ENCODE results near the gene ZIK1. TPM values are rescaled to one million over a fixed set of nuclear protein-coding genes. Genes with fewer than 3 reads are reported as not detected.

Gene ZIK1
- total and polyA plus RNA-seq, 12 donors = 1.2 to 5.4 (median 4.2) TPM

DNA sequence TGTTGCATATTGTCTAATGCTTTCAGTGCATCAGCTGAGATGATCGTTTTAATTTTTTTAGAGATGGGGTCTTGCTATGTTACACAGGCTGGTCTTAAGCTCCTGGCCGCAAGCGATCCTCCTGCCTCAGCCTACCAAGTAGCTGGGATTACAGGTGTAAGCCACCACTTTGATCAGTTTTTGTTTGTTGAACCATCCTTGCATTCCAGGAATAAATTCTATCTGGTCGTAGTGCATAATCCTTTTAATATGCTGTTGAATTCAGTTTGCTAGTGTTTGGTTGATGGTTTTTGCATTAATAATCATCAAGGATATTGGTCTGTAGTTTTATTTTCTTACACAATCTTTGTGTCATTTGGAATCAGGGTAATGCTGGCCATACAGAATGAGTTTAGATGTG is 53.4 kb downstream of the ZIK1 start:
- ATAC-seq = no peak
- H3K4me1 ChIP-seq = peaks cover 5 to 19% (median 12%) of the 10 kb centered on the region in 9 donors
- H3K9me3 ChIP-seq = peaks cover 0 to 76% (median 52%) of the 10 kb centered on the region in 11 donors
- no peak for DNase-seq
- intact Hi-C loops (cut with DNase I) = no loop called here
- no peak for TF ChIP-seq CTCF (IDR thresholded peaks at IDR 0.05)
- peaks cover 8 to 82% (median 77%) of the 10 kb centered on the region in 9 donors for H3K36me3 ChIP-seq
- no peak overlapping the region for H3K27ac ChIP-seq
- 97% methylated on average over 4 of the region's 4 CpGs for WGBS, 2 donors
- H3K27me3 ChIP-seq = no peaks in the 10 kb centered on the region
- H3K4me3 ChIP-seq = no peak overlapping the region

- Histone ChIP-seq H3K9me3 (peaks cover 0 to 97% (median 53%) of the 10 kb centered on the region in 11 donors), H3K4me3 (no peak overlapping the region), H3K27me3 (no peaks in the 10 kb centered on the region), H3K4me1 (peaks cover 0 to 13% (median 0%) of the 10 kb centered on the region in 9 donors), H3K36me3 (peaks cover 8 to 79% (median 63%) of the 10 kb centered on the region in 9 donors), H3K27ac (no peak overlapping the region)
- intact Hi-C loops (cut with DNase I) = loop anchor here in 1 of 10 donors (5.0 kb wide), 1 partner anchor 36 kb away; no protein-coding TSS in a partner anchor
- no peak for DNase-seq
- ATAC-seq = no peak
- TF ChIP-seq CTCF (IDR thresholded peaks at IDR 0.05) = no peak
- WGBS, 2 donors = 93 to 96% methylated on average over 4 of the region's 4 CpGs
These were observed 57.8 kb downstream of the ZIK1 start for GRCh38 chr19:57641715-57642234.

GRCh38 chr19:57642396-57643046 is 58.6 kb downstream of the ZIK1 start:
- DNase-seq (no peak), ATAC-seq (no peak)
- Histone ChIP-seq H3K4me1 (peaks cover 0 to 13% (median 0%) of the 10 kb centered on the region in 9 donors), H3K27me3 (no peaks in the 10 kb centered on the region), H3K27ac (no peak overlapping the region), H3K36me3 (peaks cover 8 to 72% (median 56%) of the 10 kb centered on the region in 9 donors), H3K9me3 (peaks cover 0 to 90% (median 45%) of the 10 kb centered on the region in 11 donors), H3K4me3 (no peak overlapping the region)
- intact Hi-C loops (cut with DNase I) = loop anchor here in 1 of 10 donors (5.0 kb wide), 1 partner anchor 35 kb away; no protein-coding TSS in a partner anchor
- TF ChIP-seq CTCF (IDR thresholded peaks at IDR 0.05) = no peak
- WGBS, 2 donors = 73% methylated on average over 4 of the region's 4 CpGs

Other genes with a start within 250 kb of the ZIK1 start
- 10 to 100 TPM in 8 of 10 donors, 1 to 10 TPM in 2; 8.0 to 15.7 (median 11.4) TPM for gene ZNF304, start 232.9 kb upstream of the ZIK1 start, total RNA-seq
- 1 to 10 TPM; 3.4 to 3.7 TPM for gene ZNF304, start 232.9 kb upstream of the ZIK1 start, polyA plus RNA-seq
- gene TRAPPC2B, start 220.6 kb upstream of the ZIK1 start, total RNA-seq = 10 to 100 TPM in 7 of 10 donors, 1 to 10 TPM in 3; 8.1 to 18.8 (median 11.4) TPM
- gene TRAPPC2B, start 220.6 kb upstream of the ZIK1 start, polyA plus RNA-seq = 10 to 100 TPM; 31.8 to 37.5 TPM
- gene ZNF547, start 220.6 kb upstream of the ZIK1 start, total RNA-seq = 1 to 10 TPM; 2.0 to 4.2 (median 2.8) TPM
- 1 to 10 TPM; 1.4 to 4.2 TPM for gene ZNF547, start 220.6 kb upstream of the ZIK1 start, polyA plus RNA-seq
- 10 to 100 TPM; 12.7 to 18.8 (median 14.2) TPM for gene ZNF548, start 194.3 kb upstream of the ZIK1 start, total RNA-seq
- 1 to 10 TPM; 5.3 to 7.8 TPM for gene ZNF548, start 194.3 kb upstream of the ZIK1 start, polyA plus RNA-seq
- gene ZNF17, start 173.0 kb upstream of the ZIK1 start, total RNA-seq = 10 to 100 TPM in 5 of 10 donors, 1 to 10 TPM in 5; 7.7 to 11.6 (median 10.0) TPM
- 1 to 10 TPM; 3.4 to 4.2 TPM for gene ZNF17, start 173.0 kb upstream of the ZIK1 start, polyA plus RNA-seq
- 1 to 10 TPM; 1.7 to 7.7 (median 2.4) TPM for gene ZNF749, start 148.8 kb upstream of the ZIK1 start, total RNA-seq
- 10 to 100 TPM in 1 of 2 donors, 1 to 10 TPM in 1; 2.9 to 12.8 TPM for gene ZNF749, start 148.8 kb upstream of the ZIK1 start, polyA plus RNA-seq
- gene VN1R1, start 127.0 kb upstream of the ZIK1 start, total RNA-seq = 1 to 10 TPM; 1.9 to 6.5 (median 4.5) TPM
- gene VN1R1, start 127.0 kb upstream of the ZIK1 start, polyA plus RNA-seq = 1 to 10 TPM in 1 of 2 donors, under 1 TPM in 1; 0.88 to 1.8 TPM
- gene ZNF772, start 106.6 kb upstream of the ZIK1 start, total RNA-seq = 10 to 100 TPM; 18.6 to 27.4 (median 23.2) TPM
- 1 to 10 TPM; 2.4 to 2.7 TPM for gene ZNF772, start 106.6 kb upstream of the ZIK1 start, polyA plus RNA-seq
- gene ZNF419, start 96.4 kb upstream of the ZIK1 start, total RNA-seq = 1 to 10 TPM; 5.4 to 9.1 (median 7.8) TPM
- gene ZNF419, start 96.4 kb upstream of the ZIK1 start, polyA plus RNA-seq = 1 to 10 TPM; 5.0 to 9.2 TPM
- 1 to 10 TPM; 3.1 to 6.4 (median 5.0) TPM for gene ZNF773, start 84.2 kb upstream of the ZIK1 start, total RNA-seq
- 1 to 10 TPM; 2.4 to 3.2 TPM for gene ZNF773, start 84.2 kb upstream of the ZIK1 start, polyA plus RNA-seq
- gene ZNF549, start 56.8 kb upstream of the ZIK1 start, total RNA-seq = 1 to 10 TPM; 3.0 to 5.1 (median 3.8) TPM
- 1 to 10 TPM; 2.1 to 2.9 TPM for gene ZNF549, start 56.8 kb upstream of the ZIK1 start, polyA plus RNA-seq
- gene ZNF550, start 24.3 kb upstream of the ZIK1 start, total RNA-seq = 1 to 10 TPM; 4.6 to 9.7 (median 7.5) TPM
- 1 to 10 TPM; 3.3 to 6.7 TPM for gene ZNF550, start 24.3 kb upstream of the ZIK1 start, polyA plus RNA-seq
- 1 to 10 TPM; 2.9 to 6.5 (median 4.6) TPM for gene ZNF416, start 5.2 kb upstream of the ZIK1 start, total RNA-seq
- gene ZNF416, start 5.2 kb upstream of the ZIK1 start, polyA plus RNA-seq = 1 to 10 TPM; 1.7 to 3.0 TPM
- 1 to 10 TPM; 3.2 to 5.6 (median 4.4) TPM for gene ZNF530, start 15.7 kb downstream of the ZIK1 start, total RNA-seq
- gene ZNF530, start 15.7 kb downstream of the ZIK1 start, polyA plus RNA-seq = 1 to 10 TPM; 4.7 to 5.8 TPM
- gene ZNF134, start 30.1 kb downstream of the ZIK1 start, total RNA-seq = 10 to 100 TPM in 8 of 10 donors, 1 to 10 TPM in 2; 9.5 to 18.0 (median 12.7) TPM
- gene ZNF134, start 30.1 kb downstream of the ZIK1 start, polyA plus RNA-seq = 1 to 10 TPM; 5.4 to 6.2 TPM
- 10 to 100 TPM in 6 of 10 donors, 1 to 10 TPM in 4; 9.2 to 14.1 (median 10.4) TPM for gene ZNF211, start 49.0 kb downstream of the ZIK1 start, total RNA-seq
- 10 to 100 TPM in 1 of 2 donors, 1 to 10 TPM in 1; 5.7 to 26.6 TPM for gene ZNF211, start 49.0 kb downstream of the ZIK1 start, polyA plus RNA-seq
- under 1 TPM in 5 of 10 donors, not detected in 5; 0.10 to 0.57 (median 0.19) TPM for gene ZSCAN4, start 84.8 kb downstream of the ZIK1 start, total RNA-seq
- gene ZSCAN4, start 84.8 kb downstream of the ZIK1 start, polyA plus RNA-seq = under 1 TPM; 0.03 to 0.29 TPM
- 1 to 10 TPM; 3.3 to 5.5 (median 4.1) TPM for gene ZNF551, start 97.8 kb downstream of the ZIK1 start, total RNA-seq
- gene ZNF551, start 97.8 kb downstream of the ZIK1 start, polyA plus RNA-seq = 1 to 10 TPM; 1.8 to 1.9 TPM
- gene ZNF154, start 125.1 kb downstream of the ZIK1 start, total RNA-seq = 1 to 10 TPM; 2.8 to 5.7 (median 4.4) TPM
- 1 to 10 TPM; 1.2 to 6.4 TPM for gene ZNF154, start 125.1 kb downstream of the ZIK1 start, polyA plus RNA-seq
- gene ZNF671, start 143.5 kb downstream of the ZIK1 start, total RNA-seq = 10 to 100 TPM in 1 of 10 donors, 1 to 10 TPM in 9; 5.8 to 10.4 (median 7.7) TPM
- gene ZNF671, start 143.5 kb downstream of the ZIK1 start, polyA plus RNA-seq = 1 to 10 TPM; 3.9 to 6.8 TPM
- 10 to 100 TPM in 9 of 10 donors, 1 to 10 TPM in 1; 9.5 to 18.0 (median 13.4) TPM for gene ZNF776, start 162.7 kb downstream of the ZIK1 start, total RNA-seq
- 1 to 10 TPM; 4.1 to 6.5 TPM for gene ZNF776, start 162.7 kb downstream of the ZIK1 start, polyA plus RNA-seq
- gene ZNF586, start 185.5 kb downstream of the ZIK1 start, total RNA-seq = 10 to 100 TPM in 6 of 10 donors, 1 to 10 TPM in 4; 7.6 to 14.4 (median 11.0) TPM
- gene ZNF586, start 185.5 kb downstream of the ZIK1 start, polyA plus RNA-seq = 1 to 10 TPM; 6.7 to 8.8 TPM
- gene ZNF552, start 230.8 kb downstream of the ZIK1 start, total RNA-seq = 1 to 10 TPM; 1.9 to 6.6 (median 2.7) TPM
- 1 to 10 TPM; 1.5 to 3.9 TPM for gene ZNF552, start 230.8 kb downstream of the ZIK1 start, polyA plus RNA-seq
- 1 to 10 TPM; 5.3 to 8.1 (median 7.1) TPM for gene ZNF587B, start 246.2 kb downstream of the ZIK1 start, total RNA-seq
- 1 to 10 TPM; 1.3 to 7.5 TPM for gene ZNF587B, start 246.2 kb downstream of the ZIK1 start, polyA plus RNA-seq